Panc1 (cell line): ENCODE measurements around the gene BZW1. TPM values are rescaled to one million over a fixed set of nuclear protein-coding genes. Genes with fewer than 3 reads are reported as not detected.

Experiments used
- ATAC-seq: fragments of 200-7000 bp; cut with Tn5 transposase; 2 replicates; pipeline ENCODE4 v1.9.1; 2020; ENCODE audit warnings: mild to moderate bottlenecking, moderate library complexity
- BruUV-seq: library from RNA; stranded (reverse); fragments of 400-500 nt; replicated peaks from 2 replicates; lab custom pipeline; 2021; lab: Mats Ljungman, UMichigan
- CTCF ChIA-PET: fragments of 300-600 bp; sonication (Branson Sonifier 250); formaldehyde crosslinking; loops from one replicate; lab custom pipeline; 2022; ENCODE audit warnings: antibody characterized with exemption; lab: Charles Lee
- POLR2A ChIA-PET: fragments of 300-600 bp; sonication (Branson Sonifier 250); formaldehyde crosslinking; loops from one replicate; lab custom pipeline; 2022; ENCODE audit warnings: antibody characterized with exemption; lab: Charles Lee
- DNase-seq: peaks from one replicate; pipeline ENCODE4 v3.0.0-alpha.2; 2010; ENCODE audit warnings: low read depth, low spot score
- H3K27ac ChIP-seq: 2 replicates; pipeline ENCODE4 v1.5.1; 2011; ENCODE audit warnings: mild to moderate bottlenecking, low read length, inconsistent platforms
- H3K27me3 ChIP-seq: fragments of 200-500 bp; sonication (Bioruptor generic); 2 replicates; pipeline ENCODE4 v1.6.0; 2014; ENCODE audit warnings: low read length, inconsistent platforms; ENCODE audit not compliant: control insufficient read depth, insufficient read depth
- H3K36me3 ChIP-seq: fragments of 200-500 bp; sonication (Bioruptor generic); 2 replicates; pipeline ENCODE4 v1.5.1; 2014; ENCODE audit warnings: inconsistent platforms, mild to moderate bottlenecking, low read length, moderate library complexity; ENCODE audit not compliant: control insufficient read depth, insufficient read depth
- H3K4me1 ChIP-seq: 2 replicates; pipeline ENCODE4 v1.5.1; 2011; ENCODE audit warnings: inconsistent platforms, mild to moderate bottlenecking, low read length, moderate library complexity; ENCODE audit not compliant: control insufficient read depth, insufficient read depth
- H3K4me3 ChIP-seq, 2 experiments: 2 replicates each; pipeline ENCODE4 v1.5.1; 2011 to 2012; ENCODE audit warnings: low read depth in 2 of 2, low read length in 2 of 2, mild to moderate bottlenecking in 2 of 2, inconsistent platforms in 1 of 2, moderate library complexity in 1 of 2
- H3K9me3 ChIP-seq: fragments of 200-500 bp; sonication (Bioruptor generic); 2 replicates; pipeline ENCODE4 v1.5.1; 2014; ENCODE audit warnings: low read depth, mild to moderate bottlenecking, inconsistent platforms, low read length, moderate library complexity; ENCODE audit not compliant: control insufficient read depth, insufficient read depth
- POLR2AphosphoS5 ChIP-seq: IDR thresholded peaks from 2 replicates; pipeline ENCODE4 v1.6.1; 2012; ENCODE audit warnings: mild to moderate bottlenecking, low read depth, low read length, moderate library complexity
- SIN3A ChIP-seq: IDR thresholded peaks from 2 replicates; pipeline ENCODE4 v1.6.1; 2012; ENCODE audit warnings: low read depth, mild to moderate bottlenecking, low read length, moderate library complexity, borderline replicate concordance; ENCODE audit not compliant: insufficient read depth
- TCF7L2 ChIP-seq: IDR thresholded peaks from 2 replicates; pipeline ENCODE4 v1.6.1; 2011; ENCODE audit warnings: mild to moderate bottlenecking, low read depth, low read length, inconsistent platforms
- in situ Hi-C: cut with HindIII; loops from 2 replicates; pipeline ENCODE4 v1.10.0; 2016; ENCODE audit warnings: low sequenced_read_pairs, low pct_unique_long_range_greater_than_20kb
- intact Hi-C: fragments of 100-400 bp; cut with micrococcal nuclease; formaldehyde crosslinking; loops from one replicate; pipeline ENCODE4 v1.10.0; 2022; ENCODE audit not compliant: unreplicated experiment
- total RNA-seq: library from RNA; stranded (reverse); gene quantifications from one replicate; pipeline ENCODE4 v1.2.1, GENCODE V29; 2021; ENCODE audit not compliant: unreplicated experiment
- TF ChIP-seq, protein P1 (sequence below), 2 experiments: IDR thresholded peaks; 2 replicates each; pipeline ENCODE4 v1.6.1; 2011 to 2012; ENCODE audit warnings: low read depth in 2 of 2, control low read depth in 1 of 2, low read length in 1 of 2, mild to moderate bottlenecking in 1 of 2, moderate library complexity in 1 of 2; ENCODE audit not compliant: insufficient read depth in 1 of 2
- TF ChIP-seq, protein P2 (sequence below): fragments of 450-650 bp; IDR thresholded peaks from 2 replicates; pipeline ENCODE4 v1.5.1; 2017; ENCODE audit warnings: mild to moderate bottlenecking

The BZW1 gene
- total RNA-seq, 1 experiment from 2014 or later = 247 TPM

DNA sequence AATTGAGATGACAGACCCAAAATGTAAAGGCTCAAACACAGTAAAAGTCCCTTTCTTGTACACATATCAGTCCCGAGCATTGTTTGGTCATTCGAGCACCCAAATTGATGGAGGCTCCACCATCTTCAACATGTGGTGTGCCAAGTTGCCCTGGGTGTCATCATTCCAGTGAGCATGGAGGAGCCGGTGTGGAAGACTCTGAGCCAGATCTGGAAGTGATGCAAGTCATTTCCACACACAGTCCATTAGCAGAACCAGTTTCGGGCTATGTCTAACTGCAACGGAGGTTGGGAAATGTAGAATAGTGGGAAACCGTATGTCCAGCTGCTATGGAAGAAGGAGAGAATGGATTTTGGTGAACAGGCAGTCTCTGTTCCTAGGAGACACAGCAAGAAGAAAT lies 40.9 kb upstream of the BZW1 start:
- Histone ChIP-seq H3K36me3 (no peaks in the 10 kb centered on the region), H3K9me3 (peaks cover 4% of the 10 kb centered on the region; the same call in 1 of the 2 replicates), H3K4me1 (no peaks in the 10 kb centered on the region), H3K27me3 (no peaks in the 10 kb centered on the region), H3K4me3 (no peak overlapping the region), H3K27ac (no peak overlapping the region)
- TF ChIP-seq TCF7L2 (no peak), SIN3A (no peak), POLR2AphosphoS5 (no peak)
- TF ChIP-seq, protein P1, sequence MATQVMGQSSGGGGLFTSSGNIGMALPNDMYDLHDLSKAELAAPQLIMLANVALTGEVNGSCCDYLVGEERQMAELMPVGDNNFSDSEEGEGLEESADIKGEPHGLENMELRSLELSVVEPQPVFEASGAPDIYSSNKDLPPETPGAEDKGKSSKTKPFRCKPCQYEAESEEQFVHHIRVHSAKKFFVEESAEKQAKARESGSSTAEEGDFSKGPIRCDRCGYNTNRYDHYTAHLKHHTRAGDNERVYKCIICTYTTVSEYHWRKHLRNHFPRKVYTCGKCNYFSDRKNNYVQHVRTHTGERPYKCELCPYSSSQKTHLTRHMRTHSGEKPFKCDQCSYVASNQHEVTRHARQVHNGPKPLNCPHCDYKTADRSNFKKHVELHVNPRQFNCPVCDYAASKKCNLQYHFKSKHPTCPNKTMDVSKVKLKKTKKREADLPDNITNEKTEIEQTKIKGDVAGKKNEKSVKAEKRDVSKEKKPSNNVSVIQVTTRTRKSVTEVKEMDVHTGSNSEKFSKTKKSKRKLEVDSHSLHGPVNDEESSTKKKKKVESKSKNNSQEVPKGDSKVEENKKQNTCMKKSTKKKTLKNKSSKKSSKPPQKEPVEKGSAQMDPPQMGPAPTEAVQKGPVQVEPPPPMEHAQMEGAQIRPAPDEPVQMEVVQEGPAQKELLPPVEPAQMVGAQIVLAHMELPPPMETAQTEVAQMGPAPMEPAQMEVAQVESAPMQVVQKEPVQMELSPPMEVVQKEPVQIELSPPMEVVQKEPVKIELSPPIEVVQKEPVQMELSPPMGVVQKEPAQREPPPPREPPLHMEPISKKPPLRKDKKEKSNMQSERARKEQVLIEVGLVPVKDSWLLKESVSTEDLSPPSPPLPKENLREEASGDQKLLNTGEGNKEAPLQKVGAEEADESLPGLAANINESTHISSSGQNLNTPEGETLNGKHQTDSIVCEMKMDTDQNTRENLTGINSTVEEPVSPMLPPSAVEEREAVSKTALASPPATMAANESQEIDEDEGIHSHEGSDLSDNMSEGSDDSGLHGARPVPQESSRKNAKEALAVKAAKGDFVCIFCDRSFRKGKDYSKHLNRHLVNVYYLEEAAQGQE (IDR thresholded peaks at IDR 0.05; ENCODE audit: insufficient read depth in 1 of 2, low read depth in 2 of 2, low read length in 1 of 2) = no peak
- TF ChIP-seq, protein P2, sequence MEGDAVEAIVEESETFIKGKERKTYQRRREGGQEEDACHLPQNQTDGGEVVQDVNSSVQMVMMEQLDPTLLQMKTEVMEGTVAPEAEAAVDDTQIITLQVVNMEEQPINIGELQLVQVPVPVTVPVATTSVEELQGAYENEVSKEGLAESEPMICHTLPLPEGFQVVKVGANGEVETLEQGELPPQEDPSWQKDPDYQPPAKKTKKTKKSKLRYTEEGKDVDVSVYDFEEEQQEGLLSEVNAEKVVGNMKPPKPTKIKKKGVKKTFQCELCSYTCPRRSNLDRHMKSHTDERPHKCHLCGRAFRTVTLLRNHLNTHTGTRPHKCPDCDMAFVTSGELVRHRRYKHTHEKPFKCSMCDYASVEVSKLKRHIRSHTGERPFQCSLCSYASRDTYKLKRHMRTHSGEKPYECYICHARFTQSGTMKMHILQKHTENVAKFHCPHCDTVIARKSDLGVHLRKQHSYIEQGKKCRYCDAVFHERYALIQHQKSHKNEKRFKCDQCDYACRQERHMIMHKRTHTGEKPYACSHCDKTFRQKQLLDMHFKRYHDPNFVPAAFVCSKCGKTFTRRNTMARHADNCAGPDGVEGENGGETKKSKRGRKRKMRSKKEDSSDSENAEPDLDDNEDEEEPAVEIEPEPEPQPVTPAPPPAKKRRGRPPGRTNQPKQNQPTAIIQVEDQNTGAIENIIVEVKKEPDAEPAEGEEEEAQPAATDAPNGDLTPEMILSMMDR = no peak
- intact Hi-C loops (no loop called here), in situ Hi-C loops (no loop called here)
- POLR2A ChIA-PET = no interaction called here
- ATAC-seq (no peak), DNase-seq (no peak)
- CTCF ChIA-PET = no interaction called here
- BruUV-seq = no TSS peak

DNA sequence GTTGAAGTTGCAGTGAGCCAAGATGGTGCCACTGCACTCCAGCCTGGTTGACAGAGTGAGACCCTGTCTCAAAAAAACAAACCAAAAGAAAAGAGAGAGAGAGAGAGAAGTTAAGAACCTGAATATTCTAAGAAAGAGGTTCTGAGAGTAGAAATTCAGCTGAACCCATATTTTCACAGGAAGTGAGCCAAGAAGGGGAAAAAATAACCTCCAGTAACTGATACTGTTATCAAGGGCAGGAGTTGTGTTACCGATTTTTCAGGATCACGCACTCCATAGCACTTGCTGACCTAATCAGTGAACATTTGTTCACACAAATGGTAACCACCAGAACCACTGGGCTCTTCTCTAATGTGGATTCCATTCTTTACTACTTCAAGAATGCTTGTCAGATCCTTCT lies 39.1 kb upstream of the BZW1 start:
- Histone ChIP-seq H3K36me3 (no peaks in the 10 kb centered on the region), H3K4me1 (no peaks in the 10 kb centered on the region), H3K4me3 (no peak overlapping the region), H3K27me3 (no peaks in the 10 kb centered on the region), H3K27ac (no peak overlapping the region), H3K9me3 (peaks cover 4% of the 10 kb centered on the region; the same call in 1 of the 2 replicates)
- no peak for ATAC-seq
- no peak for DNase-seq
- ChIA-PET CTCF (no interaction called here), POLR2A (no interaction called here)
- no peak for TF ChIP-seq SIN3A
- TF ChIP-seq, protein P2 = no peak
- no peak for TF ChIP-seq TCF7L2
- no peak for TF ChIP-seq POLR2AphosphoS5
- TF ChIP-seq, protein P1 (IDR thresholded peaks at IDR 0.05; ENCODE audit: insufficient read depth in 1 of 2, low read depth in 2 of 2, low read length in 1 of 2) = no peak
- BruUV-seq = no TSS peak
- in situ Hi-C loops (no loop called here), intact Hi-C loops (no loop called here)
